SK-N-SH treated with all-trans-retinoic acid at 6 μM for 48 hours (cell line): ENCODE measurements around the gene SLC35F4.
A peak's percentile ranks its signal among the peaks of the same experiment; 100 is the strongest.

ENCODE experiments used
- ATAC-seq: fragments of 200-7000 bp; cut with Tn5 transposase; 3 replicates; pipeline ENCODE4 v1.9.1; 2020; ENCODE audit warnings: mild to moderate bottlenecking, moderate library complexity
- ARNTL ChIP-seq: fragments of 450-650 bp; formaldehyde crosslinking; IDR thresholded peaks from 2 replicates; pipeline ENCODE4 v1.5.0; 2020; ENCODE audit warnings: low read depth, mild to moderate bottlenecking, moderate library complexity, borderline replicate concordance
- BACH2 ChIP-seq: fragments of 250-450 bp; sonication (Bioruptor Pico); IDR thresholded peaks from 2 replicates; pipeline ENCODE4 v1.9.0; 2021; ENCODE audit warnings: mild to moderate bottlenecking, borderline replicate concordance
- CREB5 ChIP-seq: fragments of 250-450 bp; sonication (Bioruptor Pico); IDR thresholded peaks from 2 replicates; pipeline ENCODE4 v1.5.1; 2020; ENCODE audit warnings: low read depth, mild to moderate bottlenecking, moderate library complexity
- CSDC2 ChIP-seq: fragments of 250-450 bp; sonication (Bioruptor Pico); IDR thresholded peaks from 2 replicates; pipeline ENCODE4 v1.5.0; 2020; ENCODE audit warnings: mild to moderate bottlenecking, moderate library complexity
- ISL1 ChIP-seq: fragments of 250-450 bp; sonication (Bioruptor Pico); IDR thresholded peaks from 2 replicates; pipeline ENCODE4 v2.1.2; 2022; ENCODE audit warnings: mild to moderate bottlenecking, moderate library complexity
- OSR1 ChIP-seq: fragments of 250-450 bp; sonication (Bioruptor Pico); IDR thresholded peaks from 2 replicates; pipeline ENCODE4 v1.8.0; 2022; ENCODE audit warnings: moderate library complexity, mild to moderate bottlenecking, inconsistent platforms
- PATZ1 ChIP-seq: fragments of 250-450 bp; sonication (Bioruptor Pico); IDR thresholded peaks from 2 replicates; pipeline ENCODE4 v1.8.0; 2020; ENCODE audit warnings: mild to moderate bottlenecking, moderate library complexity, borderline replicate concordance
- PPARA ChIP-seq: fragments of 250-450 bp; sonication (Bioruptor Pico); IDR thresholded peaks from 2 replicates; pipeline ENCODE4 v1.5.0; 2020; ENCODE audit warnings: mild to moderate bottlenecking, borderline replicate concordance
- RARB ChIP-seq: fragments of 250-450 bp; sonication (Bioruptor Pico); IDR thresholded peaks from 2 replicates; pipeline ENCODE4 v1.8.0; 2021; ENCODE audit warnings: mild to moderate bottlenecking, moderate library complexity
- SNAI2 ChIP-seq: fragments of 250-450 bp; sonication (Bioruptor Pico); IDR thresholded peaks from 2 replicates; pipeline ENCODE4 v1.5.0; 2020; ENCODE audit warnings: mild to moderate bottlenecking, moderate library complexity
- TCF4 ChIP-seq: fragments of 250-450 bp; sonication (Bioruptor Pico); IDR thresholded peaks from 2 replicates; pipeline ENCODE4 v1.8.0; 2021; ENCODE audit warnings: mild to moderate bottlenecking, moderate library complexity, borderline replicate concordance
- TOX ChIP-seq: fragments of 250-450 bp; sonication (Bioruptor Pico); IDR thresholded peaks from 2 replicates; pipeline ENCODE4 v1.8.0; 2021; ENCODE audit warnings: mild to moderate bottlenecking, moderate library complexity, borderline replicate concordance
- ZFP3 ChIP-seq: fragments of 250-450 bp; sonication (Bioruptor Pico); IDR thresholded peaks from 2 replicates; pipeline ENCODE4 v1.5.0; 2020; ENCODE audit warnings: mild to moderate bottlenecking, moderate library complexity
- ZFP30 ChIP-seq: fragments of 450-650 bp; formaldehyde crosslinking; IDR thresholded peaks from 2 replicates; pipeline ENCODE4 v1.5.0; 2022; ENCODE audit warnings: mild to moderate bottlenecking, moderate library complexity
- ZNF565 ChIP-seq: fragments of 450-650 bp; formaldehyde crosslinking; conservative IDR thresholded peaks from 2 replicates; pipeline ENCODE4 v1.5.0; 2020; ENCODE audit warnings: low read depth, mild to moderate bottlenecking, moderate library complexity
- ZNF70 ChIP-seq: fragments of 450-650 bp; formaldehyde crosslinking; IDR thresholded peaks from 2 replicates; pipeline ENCODE4 v1.5.0; 2020; ENCODE audit warnings: mild to moderate bottlenecking, moderate library complexity
- ZNF8 ChIP-seq: fragments of 450-650 bp; formaldehyde crosslinking; IDR thresholded peaks from 2 replicates; pipeline ENCODE4 v1.5.0; 2020; ENCODE audit warnings: mild to moderate bottlenecking, moderate library complexity
- TF ChIP-seq, protein P1 (sequence below): fragments of 250-450 bp; sonication (Bioruptor Pico); IDR thresholded peaks from 2 replicates; pipeline ENCODE4 v1.8.0; 2021; ENCODE audit warnings: low read depth, mild to moderate bottlenecking, moderate library complexity, borderline replicate concordance
- TF ChIP-seq, protein P2 (sequence below): fragments of 250-450 bp; sonication (Bioruptor Pico); IDR thresholded peaks from 2 replicates; pipeline ENCODE4 v1.5.0; 2020; ENCODE audit warnings: mild to moderate bottlenecking, moderate library complexity

The SLC35F4 gene

DNA sequence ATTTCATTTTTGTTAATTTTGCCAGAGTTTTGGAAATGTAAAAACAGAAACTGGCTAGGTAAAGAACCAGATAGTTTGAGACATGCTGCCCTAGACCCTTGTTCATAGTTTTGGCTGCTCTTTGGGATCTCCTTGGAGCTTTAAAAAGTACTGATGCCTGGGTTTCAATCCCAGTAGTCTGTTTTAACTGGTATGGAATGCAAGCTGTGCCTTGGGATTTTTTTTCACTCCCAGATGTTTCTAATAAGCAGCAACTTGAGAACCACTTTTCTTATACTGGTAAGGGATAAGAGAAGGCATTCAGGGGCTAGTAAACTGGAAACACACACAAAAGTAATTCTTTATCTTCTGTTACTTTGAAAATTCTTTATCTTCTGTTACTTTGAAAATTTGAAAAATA is 18.8 kb downstream of the SLC35F4 start:
- TF ChIP-seq ZNF8 (CRISPR knock-in tag) (no peak), PPARA (no peak), CSDC2 (CRISPR knock-in tag) (no peak)
- TF ChIP-seq, protein P1, sequence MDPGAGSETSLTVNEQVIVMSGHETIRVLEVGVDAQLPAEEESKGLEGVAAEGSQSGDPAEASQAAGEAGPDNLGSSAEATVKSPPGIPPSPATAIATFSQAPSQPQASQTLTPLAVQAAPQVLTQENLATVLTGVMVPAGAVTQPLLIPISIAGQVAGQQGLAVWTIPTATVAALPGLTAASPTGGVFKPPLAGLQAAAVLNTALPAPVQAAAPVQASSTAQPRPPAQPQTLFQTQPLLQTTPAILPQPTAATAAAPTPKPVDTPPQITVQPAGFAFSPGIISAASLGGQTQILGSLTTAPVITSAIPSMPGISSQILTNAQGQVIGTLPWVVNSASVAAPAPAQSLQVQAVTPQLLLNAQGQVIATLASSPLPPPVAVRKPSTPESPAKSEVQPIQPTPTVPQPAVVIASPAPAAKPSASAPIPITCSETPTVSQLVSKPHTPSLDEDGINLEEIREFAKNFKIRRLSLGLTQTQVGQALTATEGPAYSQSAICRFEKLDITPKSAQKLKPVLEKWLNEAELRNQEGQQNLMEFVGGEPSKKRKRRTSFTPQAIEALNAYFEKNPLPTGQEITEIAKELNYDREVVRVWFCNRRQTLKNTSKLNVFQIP (CRISPR knock-in tag) = no peak
- TF ChIP-seq, all 23 proteins: peak for 0
- ATAC-seq = peak; percentile 86

- TF ChIP-seq TOX (no peak), ISL1 (CRISPR knock-in tag) (no peak), ZNF565 (CRISPR knock-in tag) (no peak), SNAI2 (no peak), OSR1 (CRISPR knock-in tag) (no peak), TCF4 (CRISPR knock-in tag) (no peak), PATZ1 (CRISPR knock-in tag) (no peak), ZNF70 (no peak), ARNTL (CRISPR knock-in tag) (no peak), ZFP3 (no peak), PPARA (no peak), ZFP30 (CRISPR knock-in tag) (no peak)
- ATAC-seq = peak; percentile 50
Measured at GRCh38 chr14:57846596-57846995, 19.3 kb downstream of the SLC35F4 start.

GRCh38 chr14:57845802-57846531 is 19.9 kb downstream of the SLC35F4 start:
- TF ChIP-seq, protein P2, sequence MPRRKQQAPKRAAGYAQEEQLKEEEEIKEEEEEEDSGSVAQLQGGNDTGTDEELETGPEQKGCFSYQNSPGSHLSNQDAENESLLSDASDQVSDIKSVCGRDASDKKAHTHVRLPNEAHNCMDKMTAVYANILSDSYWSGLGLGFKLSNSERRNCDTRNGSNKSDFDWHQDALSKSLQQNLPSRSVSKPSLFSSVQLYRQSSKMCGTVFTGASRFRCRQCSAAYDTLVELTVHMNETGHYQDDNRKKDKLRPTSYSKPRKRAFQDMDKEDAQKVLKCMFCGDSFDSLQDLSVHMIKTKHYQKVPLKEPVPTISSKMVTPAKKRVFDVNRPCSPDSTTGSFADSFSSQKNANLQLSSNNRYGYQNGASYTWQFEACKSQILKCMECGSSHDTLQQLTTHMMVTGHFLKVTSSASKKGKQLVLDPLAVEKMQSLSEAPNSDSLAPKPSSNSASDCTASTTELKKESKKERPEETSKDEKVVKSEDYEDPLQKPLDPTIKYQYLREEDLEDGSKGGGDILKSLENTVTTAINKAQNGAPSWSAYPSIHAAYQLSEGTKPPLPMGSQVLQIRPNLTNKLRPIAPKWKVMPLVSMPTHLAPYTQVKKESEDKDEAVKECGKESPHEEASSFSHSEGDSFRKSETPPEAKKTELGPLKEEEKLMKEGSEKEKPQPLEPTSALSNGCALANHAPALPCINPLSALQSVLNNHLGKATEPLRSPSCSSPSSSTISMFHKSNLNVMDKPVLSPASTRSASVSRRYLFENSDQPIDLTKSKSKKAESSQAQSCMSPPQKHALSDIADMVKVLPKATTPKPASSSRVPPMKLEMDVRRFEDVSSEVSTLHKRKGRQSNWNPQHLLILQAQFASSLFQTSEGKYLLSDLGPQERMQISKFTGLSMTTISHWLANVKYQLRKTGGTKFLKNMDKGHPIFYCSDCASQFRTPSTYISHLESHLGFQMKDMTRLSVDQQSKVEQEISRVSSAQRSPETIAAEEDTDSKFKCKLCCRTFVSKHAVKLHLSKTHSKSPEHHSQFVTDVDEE = no peak
- TF ChIP-seq TOX (no peak), RARB (CRISPR knock-in tag) (no peak), ZFP30 (CRISPR knock-in tag) (no peak), CREB5 (CRISPR knock-in tag) (no peak)
- TF ChIP-seq, all 23 proteins: peak for 0
- ATAC-seq = no peak

DNA sequence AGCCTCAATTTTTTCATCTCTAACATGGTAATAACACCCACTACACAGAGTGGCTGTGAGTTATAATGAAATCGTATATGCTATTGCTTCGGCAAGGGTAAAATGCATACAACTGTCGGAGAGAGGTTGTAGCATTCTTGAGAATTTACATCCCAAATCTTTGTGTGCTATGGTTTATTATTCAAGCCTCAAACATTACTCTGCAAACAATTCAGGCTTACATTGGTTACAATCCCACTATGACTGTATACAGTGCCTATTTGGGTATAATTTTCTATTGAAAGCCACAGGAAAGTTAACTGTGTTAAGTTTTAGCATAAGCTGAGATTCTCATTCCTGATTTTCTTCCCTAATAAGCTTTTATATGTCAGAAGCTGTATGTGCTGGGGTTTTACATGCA is 20.6 kb downstream of the SLC35F4 start:
- ATAC-seq = no peak
- TF ChIP-seq TCF4 (CRISPR knock-in tag) (no peak), BACH2 (CRISPR knock-in tag) (no peak), RARB (CRISPR knock-in tag) (no peak)
- TF ChIP-seq, all 23 proteins: peak for 0

DNA sequence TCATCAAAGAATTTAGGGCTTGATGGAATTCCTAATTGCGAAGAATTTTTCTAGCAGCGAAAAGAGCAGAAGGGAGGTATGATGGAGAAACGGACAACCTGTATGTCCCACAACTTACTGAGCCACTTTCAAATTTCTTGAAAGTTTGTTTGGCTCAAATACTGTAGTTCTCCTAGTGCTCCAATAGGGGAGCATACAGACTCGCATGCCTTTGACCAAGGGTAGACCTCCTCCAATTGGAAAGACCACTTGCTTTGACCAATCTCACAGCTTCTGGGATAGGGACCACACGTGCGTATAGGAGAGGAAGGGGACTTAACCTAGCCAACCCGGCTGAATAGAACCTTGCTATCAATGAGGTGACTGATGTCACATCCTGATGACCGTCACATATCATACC is 28.6 kb downstream of the SLC35F4 start:
- ATAC-seq = no peak

More for the DNA sequence above, 28.6 kb downstream of the SLC35F4 start:
- no peak for TF ChIP-seq ISL1 (CRISPR knock-in tag)
